ENCODE results near the gene SMYD3. TPM values are rescaled to one million over a fixed set of nuclear protein-coding genes. Genes with fewer than 3 reads are reported as not detected.

Gene SMYD3
- total RNA-seq, 3 donors from 2014 or later (not counting 1 experiment from before 2014, with no cell fraction given): 43.6 to 48.0 (median 46.1) TPM

DNA sequence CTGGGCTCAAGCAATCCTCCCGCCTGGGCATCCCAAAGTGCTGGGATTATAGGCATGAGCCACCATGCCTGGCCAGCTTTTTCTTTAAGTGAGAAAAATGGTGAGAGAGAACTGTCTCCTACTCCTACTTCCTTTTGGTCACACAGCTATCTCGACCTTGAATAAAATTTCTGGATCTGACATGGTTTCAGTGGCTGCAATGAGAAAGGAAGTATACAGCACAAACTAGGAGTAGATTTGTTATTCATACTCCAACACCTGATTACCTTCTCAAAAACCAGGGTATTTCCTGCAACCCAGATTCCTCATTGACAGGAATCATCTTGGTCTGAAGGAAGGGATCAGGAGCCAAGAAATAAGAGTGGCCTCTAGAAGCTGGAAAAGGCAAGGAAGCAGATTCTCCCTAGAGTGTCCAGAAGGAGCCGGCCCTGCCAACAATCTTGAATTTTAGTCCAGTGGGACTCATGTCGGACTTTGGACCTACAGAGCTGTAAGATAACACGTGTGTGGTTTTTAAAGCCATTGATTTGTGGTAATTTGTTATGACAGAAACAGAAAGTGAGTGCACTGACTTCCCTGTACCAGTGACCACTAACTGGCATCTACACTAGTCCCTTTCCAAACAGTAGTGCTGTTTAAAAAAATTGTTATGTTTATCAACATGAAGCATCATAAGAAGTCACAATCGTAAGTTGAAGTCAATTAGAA, 516.6 kb downstream of the SMYD3 start:
- peaks cover 17% of the 10 kb centered on the region for H3K4me1 ChIP-seq (ENCODE audit: control insufficient read depth, insufficient read depth, low read length)
- H3K9me3 Mint-ChIP-seq: no peaks in the 10 kb centered on the region
- H3K4me1 Mint-ChIP-seq: peaks cover 16 to 28% of the 10 kb centered on the region in 2 donors
- intact Hi-C loops (cut with micrococcal nuclease): no loop called here
- no peak overlapping the region for H3K27ac Mint-ChIP-seq
- no peak overlapping the region for H3K4me3 ChIP-seq (ENCODE audit: low read length)
- H3K9me3 ChIP-seq (ENCODE audit: control insufficient read depth, insufficient read depth, low read length): no peaks in the 10 kb centered on the region
- DNase-seq: no peak
- no peak overlapping the region for H3K27ac ChIP-seq (ENCODE audit: low read length)
- no peaks in the 10 kb centered on the region for H3K27me3 ChIP-seq (ENCODE audit: control insufficient read depth, insufficient read depth, low read length)
- H3K36me3 ChIP-seq (ENCODE audit: control insufficient read depth, insufficient read depth, low read length): no peaks in the 10 kb centered on the region
- no peak overlapping the region for H3K4me3 Mint-ChIP-seq
- no peak for ATAC-seq
- TF ChIP-seq, protein P1, sequence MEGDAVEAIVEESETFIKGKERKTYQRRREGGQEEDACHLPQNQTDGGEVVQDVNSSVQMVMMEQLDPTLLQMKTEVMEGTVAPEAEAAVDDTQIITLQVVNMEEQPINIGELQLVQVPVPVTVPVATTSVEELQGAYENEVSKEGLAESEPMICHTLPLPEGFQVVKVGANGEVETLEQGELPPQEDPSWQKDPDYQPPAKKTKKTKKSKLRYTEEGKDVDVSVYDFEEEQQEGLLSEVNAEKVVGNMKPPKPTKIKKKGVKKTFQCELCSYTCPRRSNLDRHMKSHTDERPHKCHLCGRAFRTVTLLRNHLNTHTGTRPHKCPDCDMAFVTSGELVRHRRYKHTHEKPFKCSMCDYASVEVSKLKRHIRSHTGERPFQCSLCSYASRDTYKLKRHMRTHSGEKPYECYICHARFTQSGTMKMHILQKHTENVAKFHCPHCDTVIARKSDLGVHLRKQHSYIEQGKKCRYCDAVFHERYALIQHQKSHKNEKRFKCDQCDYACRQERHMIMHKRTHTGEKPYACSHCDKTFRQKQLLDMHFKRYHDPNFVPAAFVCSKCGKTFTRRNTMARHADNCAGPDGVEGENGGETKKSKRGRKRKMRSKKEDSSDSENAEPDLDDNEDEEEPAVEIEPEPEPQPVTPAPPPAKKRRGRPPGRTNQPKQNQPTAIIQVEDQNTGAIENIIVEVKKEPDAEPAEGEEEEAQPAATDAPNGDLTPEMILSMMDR (IDR thresholded peaks at IDR 0.05): no peak
- H3K27me3 Mint-ChIP-seq (ENCODE audit: low read depth in 2 of 2): no peaks in the 10 kb centered on the region
- 65% methylated on average over 5 of the region's 6 CpGs for WGBS (ENCODE audit: insufficient coverage)
- H3K36me3 Mint-ChIP-seq: no peaks in the 10 kb centered on the region

DNA sequence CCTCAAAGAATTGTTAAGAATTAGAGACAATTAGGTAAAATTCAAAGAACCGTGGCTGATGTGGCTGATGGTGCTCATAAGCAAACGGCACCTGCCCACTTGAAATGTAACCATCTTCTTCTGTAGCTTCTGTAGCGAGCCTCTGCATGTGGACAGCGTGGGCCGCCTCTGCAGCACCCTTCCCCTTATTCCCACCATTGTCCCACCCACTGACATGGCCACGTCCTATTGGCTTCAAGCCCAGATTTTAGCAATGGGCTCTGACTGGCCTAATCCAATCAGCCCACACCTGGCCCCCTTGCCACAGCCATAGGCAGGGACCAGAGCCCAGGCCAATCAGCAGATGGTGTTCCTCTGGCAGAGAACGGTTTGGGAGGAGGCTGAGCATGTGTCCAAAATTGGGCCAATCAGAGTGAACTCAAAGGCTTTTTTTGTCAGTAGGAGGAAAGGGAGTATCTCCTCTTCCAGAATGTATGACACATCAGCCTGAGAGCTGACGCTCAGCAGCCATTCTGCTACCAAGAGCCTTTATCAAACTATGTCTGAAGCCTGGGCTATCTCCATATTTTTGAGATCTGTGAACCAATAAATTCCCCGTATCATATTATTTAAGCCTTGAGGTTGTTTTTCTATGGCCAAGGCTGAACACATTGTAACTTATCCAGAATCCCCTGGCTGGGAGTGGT, 518.5 kb downstream of the SMYD3 start:
- H3K4me3 ChIP-seq (ENCODE audit: low read length): no peak overlapping the region
- ATAC-seq (no peak), DNase-seq (no peak)
- no peaks in the 10 kb centered on the region for H3K36me3 ChIP-seq (ENCODE audit: control insufficient read depth, insufficient read depth, low read length)
- H3K27me3 Mint-ChIP-seq (ENCODE audit: low read depth in 2 of 2): no peaks in the 10 kb centered on the region
- peaks cover 17% of the 10 kb centered on the region for H3K4me1 ChIP-seq (ENCODE audit: control insufficient read depth, insufficient read depth, low read length)
- peaks cover 16 to 28% of the 10 kb centered on the region in 2 donors for H3K4me1 Mint-ChIP-seq
- H3K36me3 Mint-ChIP-seq: no peaks in the 10 kb centered on the region
- no peaks in the 10 kb centered on the region for H3K9me3 ChIP-seq (ENCODE audit: control insufficient read depth, insufficient read depth, low read length)
- intact Hi-C loops (cut with micrococcal nuclease): no loop called here
- H3K9me3 Mint-ChIP-seq: no peaks in the 10 kb centered on the region
- WGBS (ENCODE audit: insufficient coverage): 93% methylated on average over 9 of the region's 9 CpGs
- no peaks in the 10 kb centered on the region for H3K27me3 ChIP-seq (ENCODE audit: control insufficient read depth, insufficient read depth, low read length)
- H3K27ac ChIP-seq (ENCODE audit: low read length): no peak overlapping the region
- TF ChIP-seq, protein P1 (IDR thresholded peaks at IDR 0.05): no peak
- H3K4me3 Mint-ChIP-seq: no peak overlapping the region
- no peak overlapping the region for H3K27ac Mint-ChIP-seq

DNA sequence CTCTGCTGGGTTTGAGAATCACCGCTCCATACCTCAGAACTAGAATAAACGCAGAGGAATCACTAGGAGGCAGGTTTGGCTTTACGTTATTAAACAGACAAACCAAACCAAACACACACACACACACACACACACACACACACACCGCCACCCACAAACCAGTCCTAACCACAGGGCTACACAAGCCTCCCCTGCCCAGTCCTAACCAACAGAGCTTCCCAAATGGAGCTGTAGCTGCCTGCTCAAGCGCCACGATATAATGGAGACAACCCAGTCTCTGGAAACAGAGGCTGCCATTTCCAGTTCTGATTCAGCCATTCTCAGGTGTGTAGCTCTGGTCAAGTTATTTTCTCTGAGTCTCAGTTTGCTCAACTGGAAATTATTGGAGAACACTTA, 519.1 kb downstream of the SMYD3 start:
- TF ChIP-seq, protein P1 (IDR thresholded peaks at IDR 0.05): no peak
- H3K36me3 Mint-ChIP-seq: no peaks in the 10 kb centered on the region
- Histone ChIP-seq H3K27me3 (ENCODE audit: control insufficient read depth, insufficient read depth, low read length) (no peaks in the 10 kb centered on the region), H3K4me1 (ENCODE audit: control insufficient read depth, insufficient read depth, low read length) (peaks cover 17% of the 10 kb centered on the region), H3K27ac (ENCODE audit: low read length) (no peak overlapping the region), H3K4me3 (ENCODE audit: low read length) (no peak overlapping the region), H3K36me3 (ENCODE audit: control insufficient read depth, insufficient read depth, low read length) (no peaks in the 10 kb centered on the region), H3K9me3 (ENCODE audit: control insufficient read depth, insufficient read depth, low read length) (no peaks in the 10 kb centered on the region)
- no peak overlapping the region for H3K4me3 Mint-ChIP-seq
- DNase-seq (no peak), ATAC-seq (no peak)
- 83% methylated on average over 6 of the region's 6 CpGs for WGBS (ENCODE audit: insufficient coverage)
- H3K4me1 Mint-ChIP-seq: peaks cover 16 to 28% of the 10 kb centered on the region in 2 donors
- H3K27ac Mint-ChIP-seq: no peak overlapping the region
- H3K9me3 Mint-ChIP-seq: no peaks in the 10 kb centered on the region
- intact Hi-C loops (cut with micrococcal nuclease): no loop called here
- no peaks in the 10 kb centered on the region for H3K27me3 Mint-ChIP-seq (ENCODE audit: low read depth in 2 of 2)

All from natural killer cell (primary cell).